ENCODE data around the gene KLHL36. TPM values are rescaled to one million over a fixed set of nuclear protein-coding genes. Genes with fewer than 3 reads are reported as not detected.

Gene KLHL36
- total and polyA plus RNA-seq, 9 of the 15 experiments (the other 6 are each of a cell fraction or from before 2014, with no cell fraction given): 2.1 to 51.2 (median 18.5) TPM

GRCh38 chr16:84603140-84603816 lies 45.0 kb upstream of the KLHL36 start (continued):
- TF ChIP-seq ZNF407 (IDR thresholded peaks at IDR 0.05; ENCODE audit: low read depth) (no peak), NELFE (IDR thresholded peaks at IDR 0.05; ENCODE audit: insufficient read depth, insufficient read length) (no peak), ZNF76 (CRISPR knock-in tag; IDR thresholded peaks at IDR 0.05; ENCODE audit: borderline replicate concordance) (0 out of 2 replicates have a peak, but pooled peaks have one; percentile 29), ZNF24 (IDR thresholded peaks at IDR 0.05) (peak; percentile 68; the same call in 1 of the 2 replicates), HSF4 (CRISPR knock-in tag; IDR thresholded peaks at IDR 0.05; ENCODE audit: borderline replicate concordance) (no peak), FOXK2 (conservative IDR thresholded peaks at IDR 0.05 in 1 of 2, IDR thresholded peaks at IDR 0.05 in 1 of 2; ENCODE audit: low read depth in 2 of 2) (0 out of 4 replicates have a peak, but pooled peaks of 1 of the 2 experiments have one; percentile 31), RBFOX2 (IDR thresholded peaks at IDR 0.05; ENCODE audit: low read depth, low read length) (peak; percentile 43; the same call in 1 of the 2 replicates), GATAD2B (IDR thresholded peaks at IDR 0.05; ENCODE audit: borderline replicate concordance) (0 out of 2 replicates have a peak, but pooled peaks have one; percentile 61), ZNF785 (CRISPR knock-in tag; IDR thresholded peaks at IDR 0.05) (no peak), RNF2 (IDR thresholded peaks at IDR 0.05) (no peak), MYNN (IDR thresholded peaks at IDR 0.05) (no peak), MYNN (CRISPR knock-in tag; IDR thresholded peaks at IDR 0.05) (no peak)
